A673 (cell line): ENCODE data around the gene LUC7L2. TPM values are rescaled to one million over a fixed set of nuclear protein-coding genes. Genes with fewer than 3 reads are reported as not detected.

Source experiments
- BruUV-seq: library from RNA; stranded (reverse); fragments of 400-500 nt; replicated peaks from 2 replicates; lab custom pipeline; 2021; lab: Mats Ljungman, UMichigan
- CTCF ChIA-PET: fragments of 300-600 bp; sonication (Branson Sonifier 250); formaldehyde crosslinking; loops from one replicate; lab custom pipeline; 2022; ENCODE audit warnings: antibody characterized with exemption; lab: Charles Lee
- POLR2A ChIA-PET: fragments of 300-600 bp; sonication (Branson Sonifier 250); formaldehyde crosslinking; loops from one replicate; lab custom pipeline; 2022; ENCODE audit warnings: antibody characterized with exemption; ENCODE audit not compliant: low non-redundant PET; lab: Charles Lee
- DNase-seq: peaks from one replicate; pipeline ENCODE4 v3.0.0-alpha.2; 2015; ENCODE audit warnings: low spot score
- H3K27ac ChIP-seq: fragments of 200-600 bp; sonication (generic); 2 replicates; pipeline ENCODE4 v1.5.1; 2016; ENCODE audit warnings: mixed run types, low read depth, mild to moderate bottlenecking, mixed read lengths, antibody characterized with exemption, low read length; ENCODE audit not compliant: poor library complexity, severe bottlenecking
- H3K27me3 ChIP-seq: fragments of 200-600 bp; sonication (generic); replicated peaks from 2 replicates; pipeline ENCODE4 v1.6.1; 2017; ENCODE audit warnings: mixed run types, low read depth, mild to moderate bottlenecking, mixed read lengths, antibody characterized with exemption, low read length; ENCODE audit not compliant: insufficient read depth, poor library complexity
- H3K36me3 ChIP-seq: fragments of 200-600 bp; sonication (generic); 2 replicates; pipeline ENCODE4 v1.6.1; 2016; ENCODE audit warnings: mixed run types, mild to moderate bottlenecking, mixed read lengths, antibody characterized with exemption, low read length; ENCODE audit not compliant: insufficient read depth, poor library complexity, severe bottlenecking
- H3K4me1 ChIP-seq: fragments of 200-600 bp; sonication (generic); 2 replicates; pipeline ENCODE4 v1.6.1; 2017; ENCODE audit warnings: mixed run types, mild to moderate bottlenecking, mixed read lengths, antibody characterized with exemption, low read length; ENCODE audit not compliant: insufficient read depth, poor library complexity, severe bottlenecking
- H3K4me3 ChIP-seq: fragments of 200-600 bp; sonication (generic); 2 replicates; pipeline ENCODE4 v1.5.1; 2016; ENCODE audit warnings: low read depth, mixed run types, mild to moderate bottlenecking, mixed read lengths, low read length; ENCODE audit not compliant: poor library complexity, severe bottlenecking
- H3K9me3 ChIP-seq: fragments of 200-600 bp; sonication (generic); 2 replicates; pipeline ENCODE4 v1.6.1; 2016; ENCODE audit warnings: mixed run types, low read depth, mild to moderate bottlenecking, mixed read lengths, antibody characterized with exemption, low read length; ENCODE audit not compliant: poor library complexity, severe bottlenecking
- CTCF ChIP-seq: fragments of 300-800, 200-600 bp; sonication (generic); conservative IDR thresholded peaks from 2 replicates; pipeline ENCODE4 v1.5.1; 2017; ENCODE audit warnings: low read depth, mild to moderate bottlenecking, antibody characterized with exemption, low read length, moderate library complexity, mixed read lengths
- EZH2 ChIP-seq: fragments of 200-600 bp; sonication (generic); IDR thresholded peaks from 2 replicates; pipeline ENCODE4 v1.6.1; 2017; ENCODE audit warnings: borderline replicate concordance, low read depth, mild to moderate bottlenecking, mixed read lengths, antibody characterized with exemption, low read length; ENCODE audit not compliant: poor library complexity, severe bottlenecking
- intact Hi-C: fragments of 100-400 bp; cut with micrococcal nuclease; formaldehyde crosslinking; loops from one replicate; pipeline ENCODE4 v1.10.0; 2022; ENCODE audit not compliant: unreplicated experiment
- total RNA-seq: library from RNA; stranded (reverse); gene quantifications from 2 replicates; pipeline ENCODE4 v1.2.3, GENCODE V29; 2021

The LUC7L2 gene
- total RNA-seq, 1 experiment from 2014 or later = 107 TPM

- intact Hi-C loops = no loop called here
- Histone ChIP-seq H3K27me3 (no peaks in the 10 kb centered on the region), H3K4me1 (no peaks in the 10 kb centered on the region), H3K27ac (no peak overlapping the region), H3K9me3 (no peaks in the 10 kb centered on the region), H3K4me3 (no peak overlapping the region), H3K36me3 (peaks cover 38% of the 10 kb centered on the region)
- BruUV-seq = no TSS peak
- POLR2A ChIA-PET = no interaction called here
- CTCF ChIA-PET = no interaction called here
- no peak for DNase-seq
- TF ChIP-seq CTCF (no peak), EZH2 (no peak)
These were observed 29.4 kb downstream of the LUC7L2 start for GRCh38 chr7:139389091-139389490.

- no peak for DNase-seq
These were observed 30.1 kb downstream of the LUC7L2 start for GRCh38 chr7:139389774-139390173.

GRCh38 chr7:139393621-139394211 is 34.0 kb downstream of the LUC7L2 start:
- BruUV-seq = no TSS peak
- CTCF ChIA-PET = no interaction called here

More at GRCh38 chr7:139389774-139390173, 30.1 kb downstream of the LUC7L2 start:
- no peak overlapping the region for H3K27ac ChIP-seq
- POLR2A ChIA-PET = interaction anchor here (0.7 kb wide), 1 partner anchor 9 kb away, joined by 14 read pairs; no protein-coding TSS in a partner anchor
- H3K4me3 ChIP-seq = no peak overlapping the region
- H3K9me3 ChIP-seq = no peaks in the 10 kb centered on the region
- no peaks in the 10 kb centered on the region for H3K4me1 ChIP-seq
- CTCF ChIA-PET = no interaction called here
- intact Hi-C loops = no loop called here
- TF ChIP-seq CTCF (no peak), EZH2 (no peak)
- peaks cover 32% of the 10 kb centered on the region for H3K36me3 ChIP-seq
- no peaks in the 10 kb centered on the region for H3K27me3 ChIP-seq
- no TSS peak for BruUV-seq

More at GRCh38 chr7:139393621-139394211, 34.0 kb downstream of the LUC7L2 start:
- Histone ChIP-seq H3K27ac (no peak overlapping the region), H3K4me3 (no peak overlapping the region), H3K4me1 (no peaks in the 10 kb centered on the region), H3K36me3 (peaks cover 33% of the 10 kb centered on the region), H3K9me3 (no peaks in the 10 kb centered on the region), H3K27me3 (no peaks in the 10 kb centered on the region)
- POLR2A ChIA-PET = no interaction called here
- intact Hi-C loops = no loop called here
- TF ChIP-seq EZH2 (no peak), CTCF (no peak)
- no peak for DNase-seq
